AG04449 (cell line): ENCODE data around the gene PRKAR1A.

Source experiments
- CTCF ChIA-PET: fragments of 350-600 bp; formaldehyde crosslinking; extraction: SDS; loops from one replicate; lab custom pipeline; 2021; ENCODE audit warnings: antibody characterized with exemption; lab: Yijun Ruan, JAX
- POLR2A ChIA-PET: fragments of 400-600, 350-600 bp; formaldehyde crosslinking; extraction: SDS; loops from one replicate; lab custom pipeline; 2020; ENCODE audit warnings: antibody characterized with exemption, inconsistent platforms; lab: Yijun Ruan, JAX
- DNase-seq: peaks from one replicate; pipeline ENCODE4 v3.0.0-alpha.2; 2010; ENCODE audit warnings: low read depth, low spot score
- H3K4me3 ChIP-seq: 2 replicates; pipeline ENCODE4 v1.5.1; 2011; ENCODE audit warnings: low read depth, mild to moderate bottlenecking, control low read depth, low read length
- CTCF ChIP-seq: IDR thresholded peaks from one replicate; pipeline ENCODE4 v1.5.1; 2011; ENCODE audit warnings: mild to moderate bottlenecking, moderate library complexity, low read length, control low read depth, inconsistent platforms; ENCODE audit not compliant: insufficient read depth; ENCODE audit errors: missing control alignments

The PRKAR1A gene

GRCh38 chr17:68588362-68588761 lies 76.1 kb downstream of the PRKAR1A start:
- CTCF ChIA-PET: no interaction called here
- H3K4me3 ChIP-seq: no peak overlapping the region
- TF ChIP-seq CTCF: no peak
- no peak for DNase-seq
- POLR2A ChIA-PET: no interaction called here

GRCh38 chr17:68589086-68589485 lies 76.9 kb downstream of the PRKAR1A start:
- no peak for TF ChIP-seq CTCF
- H3K4me3 ChIP-seq: no peak overlapping the region
- DNase-seq: no peak
- ChIA-PET CTCF (no interaction called here), POLR2A (no interaction called here)

GRCh38 chr17:68591583-68591982 lies 79.4 kb downstream of the PRKAR1A start:
- CTCF ChIA-PET: interaction anchor here (1.2 kb wide), 1 partner anchor 52 kb away, joined by 3 read pairs; no protein-coding TSS in a partner anchor
- DNase-seq: no peak
- no peak overlapping the region for H3K4me3 ChIP-seq
- no peak for TF ChIP-seq CTCF
- POLR2A ChIA-PET: no interaction called here

- POLR2A ChIA-PET: no interaction called here
- CTCF ChIA-PET: interaction anchor here (1.2 kb wide), 1 partner anchor 52 kb away, joined by 3 read pairs; no protein-coding TSS in a partner anchor
- TF ChIP-seq CTCF: no peak
- no peak overlapping the region for H3K4me3 ChIP-seq
- DNase-seq: no peak
Observed at GRCh38 chr17:68592009-68592408, 79.8 kb downstream of the PRKAR1A start.

- ChIA-PET CTCF (interaction anchor here (1.2 to 1.6 kb wide), 2 partner anchors 20 to 53 kb away, joined by 3 read pairs; no protein-coding TSS in a partner anchor), POLR2A (no interaction called here)
- no peak for TF ChIP-seq CTCF
- H3K4me3 ChIP-seq: no peak overlapping the region
- DNase-seq: no peak
Observed at GRCh38 chr17:68592682-68593641, 80.7 kb downstream of the PRKAR1A start.

- TF ChIP-seq CTCF: no peak
- no peak overlapping the region for H3K4me3 ChIP-seq
- CTCF ChIA-PET: interaction anchor here (1.6 kb wide), 1 partner anchor 19 kb away, joined by 3 read pairs; no protein-coding TSS in a partner anchor
- POLR2A ChIA-PET: no interaction called here
- DNase-seq: no peak
Observed at GRCh38 chr17:68594552-68594951, 82.3 kb downstream of the PRKAR1A start.
